ENCODE data around the gene MS4A6E.

The MS4A6E gene

GRCh38 chr11:60367009-60367408, 40.0 kb downstream of the MS4A6E start:
- no peak for ATAC-seq (ENCODE audit: low read depth)
- H3K4me3 ChIP-seq (ENCODE audit: severe bottlenecking) = no peak overlapping the region
- H3K27me3 ChIP-seq (ENCODE audit: insufficient read depth, poor library complexity, severe bottlenecking) = peaks cover 13% of the 10 kb centered on the region

DNA sequence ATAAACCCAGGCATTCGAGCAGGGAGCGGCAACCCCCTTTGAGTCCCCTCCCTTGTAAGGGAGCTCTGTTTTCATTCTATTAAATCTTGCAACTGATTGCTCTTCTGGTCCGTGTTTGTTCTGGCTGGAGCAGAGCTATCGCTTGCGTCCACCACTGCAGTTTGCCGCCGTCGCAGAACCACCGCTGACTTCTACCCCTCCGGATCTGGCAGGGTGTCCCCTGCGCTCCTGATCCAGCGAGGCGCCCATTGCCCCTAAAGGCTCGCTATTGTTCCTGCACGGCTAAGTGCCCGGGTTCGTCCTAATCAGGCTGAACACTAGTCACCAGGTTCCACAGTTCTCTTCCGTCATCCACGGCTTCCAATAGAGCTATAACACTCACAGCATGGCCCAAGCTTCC, 40.8 kb downstream of the MS4A6E start:
- Histone ChIP-seq H3K27me3 (ENCODE audit: insufficient read depth, poor library complexity, severe bottlenecking) (peaks cover 13% of the 10 kb centered on the region), H3K4me3 (ENCODE audit: severe bottlenecking) (no peak overlapping the region), H3K9me3 (ENCODE audit: severe bottlenecking) (no peaks in the 10 kb centered on the region), H3K4me1 (ENCODE audit: insufficient read depth, poor library complexity, severe bottlenecking) (peaks cover 14% of the 10 kb centered on the region), H3K27ac (ENCODE audit: poor library complexity, severe bottlenecking) (no peak overlapping the region), H3K36me3 (ENCODE audit: low read depth) (no peaks in the 10 kb centered on the region)
- no peak for TF ChIP-seq CTCF (IDR thresholded peaks at IDR 0.05; ENCODE audit: poor library complexity, severe bottlenecking)
- DNase-seq (ENCODE audit: low spot score) (no peak), ATAC-seq (ENCODE audit: low read depth) (no peak)

More at GRCh38 chr11:60367009-60367408, 40.0 kb downstream of the MS4A6E start:
- Histone ChIP-seq H3K27ac (ENCODE audit: poor library complexity, severe bottlenecking) (no peak overlapping the region), H3K36me3 (ENCODE audit: low read depth) (no peaks in the 10 kb centered on the region), H3K9me3 (ENCODE audit: severe bottlenecking) (no peaks in the 10 kb centered on the region), H3K4me1 (ENCODE audit: insufficient read depth, poor library complexity, severe bottlenecking) (peaks cover 14% of the 10 kb centered on the region)
- no peak for DNase-seq (ENCODE audit: low spot score)
- TF ChIP-seq CTCF (IDR thresholded peaks at IDR 0.05; ENCODE audit: poor library complexity, severe bottlenecking) = no peak

GRCh38 chr11:60370252-60370810, 43.3 kb downstream of the MS4A6E start:
- Histone ChIP-seq H3K4me3 (ENCODE audit: severe bottlenecking) (no peak overlapping the region), H3K9me3 (ENCODE audit: severe bottlenecking) (no peaks in the 10 kb centered on the region), H3K4me1 (ENCODE audit: insufficient read depth, poor library complexity, severe bottlenecking) (peaks cover 14% of the 10 kb centered on the region), H3K36me3 (ENCODE audit: low read depth) (no peaks in the 10 kb centered on the region), H3K27ac (ENCODE audit: poor library complexity, severe bottlenecking) (no peak overlapping the region), H3K27me3 (ENCODE audit: insufficient read depth, poor library complexity, severe bottlenecking) (peaks cover 2% of the 10 kb centered on the region)
- DNase-seq (ENCODE audit: low spot score) (no peak), ATAC-seq (ENCODE audit: low read depth) (peak; percentile 33; the same call in 2 of the 3 replicates)
- TF ChIP-seq CTCF (IDR thresholded peaks at IDR 0.05; ENCODE audit: poor library complexity, severe bottlenecking) = no peak

- Histone ChIP-seq H3K27me3 (ENCODE audit: insufficient read depth, poor library complexity, severe bottlenecking) (peaks cover 2% of the 10 kb centered on the region), H3K36me3 (ENCODE audit: low read depth) (no peaks in the 10 kb centered on the region), H3K27ac (ENCODE audit: poor library complexity, severe bottlenecking) (no peak overlapping the region), H3K9me3 (ENCODE audit: severe bottlenecking) (no peaks in the 10 kb centered on the region), H3K4me3 (ENCODE audit: severe bottlenecking) (no peak overlapping the region), H3K4me1 (ENCODE audit: insufficient read depth, poor library complexity, severe bottlenecking) (peaks cover 14% of the 10 kb centered on the region)
- DNase-seq (ENCODE audit: low spot score) = no peak
- peak; percentile 78 for ATAC-seq (ENCODE audit: low read depth)
- no peak for TF ChIP-seq CTCF (IDR thresholded peaks at IDR 0.05; ENCODE audit: poor library complexity, severe bottlenecking)
Measured at GRCh38 chr11:60370811-60371298, 43.8 kb downstream of the MS4A6E start.

GRCh38 chr11:60371386-60371785, 44.3 kb downstream of the MS4A6E start:
- no peak overlapping the region for H3K27ac ChIP-seq (ENCODE audit: poor library complexity, severe bottlenecking)
- TF ChIP-seq CTCF (IDR thresholded peaks at IDR 0.05; ENCODE audit: poor library complexity, severe bottlenecking) = no peak
- H3K9me3 ChIP-seq (ENCODE audit: severe bottlenecking) = no peaks in the 10 kb centered on the region
- H3K27me3 ChIP-seq (ENCODE audit: insufficient read depth, poor library complexity, severe bottlenecking) = peaks cover 2% of the 10 kb centered on the region
- peaks cover 14% of the 10 kb centered on the region for H3K4me1 ChIP-seq (ENCODE audit: insufficient read depth, poor library complexity, severe bottlenecking)
- no peaks in the 10 kb centered on the region for H3K36me3 ChIP-seq (ENCODE audit: low read depth)
- no peak overlapping the region for H3K4me3 ChIP-seq (ENCODE audit: severe bottlenecking)
- DNase-seq (ENCODE audit: low spot score) = no peak
- ATAC-seq (ENCODE audit: low read depth) = no peak

Measured in RWPE2 (cell line).